ENCODE measurements around the gene PIP4P1. TPM values are rescaled to one million over a fixed set of nuclear protein-coding genes. Genes with fewer than 3 reads are reported as not detected.
"Not testable (repeated sequence)": the region's sequence is repeated elsewhere in the genome, so short reads cannot be mapped to it uniquely, and the experiment has no call there.

PIP4P1 gene
- total RNA-seq, 1 experiment from 2014 or later, result 27.0 TPM

DNA sequence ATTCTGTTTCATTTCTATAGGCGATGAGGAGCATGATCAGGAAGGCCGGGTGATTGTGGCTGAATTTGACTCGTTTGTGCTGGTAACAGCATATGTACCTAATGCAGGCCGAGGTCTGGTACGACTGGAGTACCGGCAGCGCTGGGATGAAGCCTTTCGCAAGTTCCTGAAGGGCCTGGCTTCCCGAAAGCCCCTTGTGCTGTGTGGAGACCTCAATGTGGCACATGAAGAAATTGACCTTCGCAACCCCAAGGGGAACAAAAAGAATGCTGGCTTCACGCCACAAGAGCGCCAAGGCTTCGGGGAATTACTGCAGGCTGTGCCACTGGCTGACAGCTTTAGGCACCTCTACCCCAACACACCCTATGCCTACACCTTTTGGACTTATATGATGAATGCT is 4.3 kb downstream of the PIP4P1 start:
- no peak for DNase-seq
- Mint-ChIP-seq H3K36me3 (ENCODE audit: insufficient read depth, unreplicated experiment) (peaks cover 40% of the 10 kb centered on the region), H3K9me3 (ENCODE audit: low read depth, unreplicated experiment) (no peaks in the 10 kb centered on the region), H3K27ac (ENCODE audit: unreplicated experiment) (peak overlapping the region; percentile 64), H3K4me3 (ENCODE audit: low read depth, unreplicated experiment) (no peak overlapping the region), H3K27me3 (ENCODE audit: unreplicated experiment) (no peaks in the 10 kb centered on the region), H3K4me1 (ENCODE audit: low read depth, unreplicated experiment) (peaks cover 17% of the 10 kb centered on the region)
- intact Hi-C loops (cut with micrococcal nuclease; ENCODE audit: unreplicated experiment), result loop anchor here (5.0 kb wide), 1 partner anchor 115 kb away; the partner anchor contains the start of gene PARP2
- TF ChIP-seq CTCF (IDR thresholded peaks at IDR 0.05; ENCODE audit: unreplicated experiment), result no peak
- BruUV-seq (replicated peaks), result no TSS peak
- CTCF ChIA-PET, result no interaction called here

DNA sequence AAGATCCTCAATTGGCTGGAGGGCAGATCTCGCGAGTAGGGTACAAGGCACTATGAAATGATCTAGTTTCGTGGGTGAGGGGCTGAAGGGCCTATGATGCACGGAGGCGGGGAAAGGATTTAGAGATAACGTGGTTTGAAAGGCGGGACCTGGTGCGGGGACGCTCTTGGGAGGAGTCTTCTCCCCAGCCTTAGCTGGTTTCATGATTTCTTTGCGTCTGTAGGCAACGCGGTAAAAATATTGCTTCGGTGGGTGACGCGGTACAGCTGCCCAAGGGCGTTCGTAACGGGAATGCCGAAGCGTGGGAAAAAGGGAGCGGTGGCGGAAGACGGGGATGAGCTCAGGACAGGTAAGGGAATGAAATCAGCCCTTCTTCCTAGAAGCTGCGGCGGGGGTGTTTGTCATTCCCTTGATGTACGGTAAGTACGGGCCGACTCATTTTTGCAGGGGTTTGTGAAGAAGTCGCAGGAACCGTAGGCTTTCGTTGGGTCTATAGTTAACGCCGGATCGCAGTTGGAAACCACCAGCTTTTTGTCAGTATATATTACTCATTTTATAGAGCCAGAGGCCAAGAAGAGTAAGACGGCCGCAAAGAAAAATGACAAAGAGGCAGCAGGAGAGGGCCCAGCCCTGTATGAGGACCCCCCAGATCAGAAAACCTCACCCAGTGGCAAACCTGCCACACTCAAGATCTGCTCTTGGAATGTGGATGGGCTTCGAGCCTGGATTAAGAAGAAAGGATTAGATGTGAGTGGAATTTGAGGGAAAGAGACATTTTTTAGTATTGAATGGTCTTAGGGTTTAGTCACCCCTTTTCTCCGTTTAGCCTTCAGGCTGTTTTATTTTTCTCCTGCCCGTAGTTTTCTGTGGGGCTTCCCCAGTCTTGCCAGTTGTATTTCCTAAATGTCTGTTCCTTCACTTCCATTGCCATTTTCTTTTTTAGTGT is 5.6 kb downstream of the PIP4P1 start:
- CTCF ChIA-PET, result interaction anchor here (0.6 to 2.4 kb wide), 6 partner anchors 14 to 542 kb away, joined by 3 to 14 read pairs (median 4); partner anchors contain the start of genes PARP2 and PNP
- TF ChIP-seq CTCF (IDR thresholded peaks at IDR 0.05; ENCODE audit: unreplicated experiment), result no peak
- BruUV-seq (replicated peaks), result TSS peak; percentile 82
- Mint-ChIP-seq H3K27ac (ENCODE audit: unreplicated experiment) (no peak overlapping the region), H3K4me1 (ENCODE audit: low read depth, unreplicated experiment) (peaks cover 11% of the 10 kb centered on the region), H3K9me3 (ENCODE audit: low read depth, unreplicated experiment) (no peaks in the 10 kb centered on the region), H3K27me3 (ENCODE audit: unreplicated experiment) (no peaks in the 10 kb centered on the region), H3K36me3 (ENCODE audit: insufficient read depth, unreplicated experiment) (peaks cover 26% of the 10 kb centered on the region), H3K4me3 (ENCODE audit: low read depth, unreplicated experiment) (no peak overlapping the region)
- no peak for DNase-seq
- intact Hi-C loops (cut with micrococcal nuclease; ENCODE audit: unreplicated experiment), result loop anchor here (1.0 to 5.0 kb wide), 3 partner anchors 41 to 154 kb away; partner anchors contain the start of gene PARP2

- Mint-ChIP-seq H3K27me3 (ENCODE audit: unreplicated experiment) (no peaks in the 10 kb centered on the region), H3K36me3 (ENCODE audit: insufficient read depth, unreplicated experiment) (peaks cover 23% of the 10 kb centered on the region), H3K4me1 (ENCODE audit: low read depth, unreplicated experiment) (peaks cover 4% of the 10 kb centered on the region), H3K9me3 (ENCODE audit: low read depth, unreplicated experiment) (no peaks in the 10 kb centered on the region), H3K27ac (ENCODE audit: unreplicated experiment) (no peak within 1 kb of the TSS), H3K4me3 (ENCODE audit: low read depth, unreplicated experiment) (no peak within 1 kb of the TSS)
- no peak for TF ChIP-seq CTCF (IDR thresholded peaks at IDR 0.05; ENCODE audit: unreplicated experiment)
- CTCF ChIA-PET, result interaction anchor here (0.6 to 2.4 kb wide), 6 partner anchors 15 to 543 kb away, joined by 3 to 14 read pairs (median 4); partner anchors contain the start of genes PARP2 and PNP
- DNase-seq, result peak; percentile 96
- no TSS peak for BruUV-seq (replicated peaks)
- intact Hi-C loops (cut with micrococcal nuclease; ENCODE audit: unreplicated experiment), result loop anchor here (1.0 to 5.0 kb wide), 3 partner anchors 40 to 155 kb away; partner anchors contain the start of gene PARP2
Observed at GRCh38 chr14:20454516-20455354, 6.5 kb downstream of the PIP4P1 start, which contains the start of the genes APEX1 and OSGEP. Gene APEX1, plus strand, starts transcription at chr14:20455226. Its CDS starts 420 bp downstream, at chr14:20455646. Gene OSGEP, minus strand, starts transcription at chr14:20454812. Its CDS starts 129 bp downstream, at chr14:20454683.

DNA sequence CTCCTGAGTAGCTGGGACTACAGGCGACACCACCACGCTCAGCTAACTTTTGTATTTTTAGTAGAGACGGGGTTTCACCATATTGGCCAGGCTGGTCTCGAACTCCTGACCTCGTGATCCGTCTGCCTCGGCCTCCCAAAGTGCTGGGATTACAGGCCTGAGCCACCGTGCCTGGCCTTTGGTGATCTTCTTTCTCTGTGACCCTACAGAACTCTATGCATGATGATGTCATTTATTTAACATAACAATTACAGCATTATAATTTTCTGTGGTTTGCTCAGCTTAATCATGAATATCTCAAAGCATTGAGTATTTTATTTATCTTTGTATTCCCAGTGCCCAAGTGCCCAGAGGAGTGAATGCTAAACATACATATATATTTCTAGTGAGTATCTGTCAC is 8.4 kb downstream of the PIP4P1 start:
- H3K4me1 Mint-ChIP-seq (ENCODE audit: low read depth, unreplicated experiment); BruUV-seq (replicated peaks); DNase-seq; H3K27me3 Mint-ChIP-seq (ENCODE audit: unreplicated experiment); H3K9me3 Mint-ChIP-seq (ENCODE audit: low read depth, unreplicated experiment); H3K27ac Mint-ChIP-seq (ENCODE audit: unreplicated experiment); H3K4me3 Mint-ChIP-seq (ENCODE audit: low read depth, unreplicated experiment); CTCF ChIA-PET; intact Hi-C loops (cut with micrococcal nuclease; ENCODE audit: unreplicated experiment): not testable (repeated sequence)
- H3K36me3 Mint-ChIP-seq (ENCODE audit: insufficient read depth, unreplicated experiment), result peaks cover 10% of the 10 kb centered on the region
